ENCODE measurements around the gene AQP11.
"Not testable (repeated sequence)": the region's sequence is repeated elsewhere in the genome, so short reads cannot be mapped to it uniquely, and the experiment has no call there.

Gene AQP11

DNA sequence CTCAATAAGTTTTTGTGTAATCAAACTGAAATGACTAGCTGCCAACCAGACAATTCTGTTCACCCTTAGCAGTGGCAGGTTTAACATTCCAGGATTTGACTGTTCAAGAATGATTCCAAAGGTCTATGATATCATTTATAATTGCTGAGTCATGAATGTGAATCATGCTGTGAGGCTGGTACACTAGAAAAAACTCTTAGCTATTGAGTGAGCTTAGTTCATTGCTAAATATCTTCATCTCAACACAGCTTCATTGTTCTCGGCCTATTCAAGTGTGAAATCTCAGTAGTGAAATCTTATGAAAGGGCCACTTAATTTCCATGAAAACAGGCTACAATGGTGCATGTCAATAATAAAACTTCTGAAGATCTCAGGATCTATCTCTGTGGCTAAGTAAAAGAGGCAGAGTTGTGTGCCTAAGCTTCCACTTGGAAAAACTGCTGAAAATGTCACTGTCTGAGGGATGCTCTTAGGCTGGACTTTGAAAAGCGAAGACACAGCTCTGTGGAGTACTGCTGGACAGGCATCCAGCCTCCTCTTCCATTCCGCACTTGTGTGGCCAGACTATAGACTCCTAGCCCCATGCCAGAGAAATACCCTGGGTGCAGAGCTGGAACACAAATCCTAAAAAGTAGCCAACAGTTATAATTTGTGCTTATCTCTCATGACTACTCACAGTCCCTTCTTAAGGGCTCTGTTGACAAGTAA lies 12.8 kb downstream of the AQP11 start:
- no peak overlapping the region for H3K27ac ChIP-seq
- no peak for TF ChIP-seq ZFX (IDR thresholded peaks at IDR 0.05)
- TF ChIP-seq, protein P1, sequence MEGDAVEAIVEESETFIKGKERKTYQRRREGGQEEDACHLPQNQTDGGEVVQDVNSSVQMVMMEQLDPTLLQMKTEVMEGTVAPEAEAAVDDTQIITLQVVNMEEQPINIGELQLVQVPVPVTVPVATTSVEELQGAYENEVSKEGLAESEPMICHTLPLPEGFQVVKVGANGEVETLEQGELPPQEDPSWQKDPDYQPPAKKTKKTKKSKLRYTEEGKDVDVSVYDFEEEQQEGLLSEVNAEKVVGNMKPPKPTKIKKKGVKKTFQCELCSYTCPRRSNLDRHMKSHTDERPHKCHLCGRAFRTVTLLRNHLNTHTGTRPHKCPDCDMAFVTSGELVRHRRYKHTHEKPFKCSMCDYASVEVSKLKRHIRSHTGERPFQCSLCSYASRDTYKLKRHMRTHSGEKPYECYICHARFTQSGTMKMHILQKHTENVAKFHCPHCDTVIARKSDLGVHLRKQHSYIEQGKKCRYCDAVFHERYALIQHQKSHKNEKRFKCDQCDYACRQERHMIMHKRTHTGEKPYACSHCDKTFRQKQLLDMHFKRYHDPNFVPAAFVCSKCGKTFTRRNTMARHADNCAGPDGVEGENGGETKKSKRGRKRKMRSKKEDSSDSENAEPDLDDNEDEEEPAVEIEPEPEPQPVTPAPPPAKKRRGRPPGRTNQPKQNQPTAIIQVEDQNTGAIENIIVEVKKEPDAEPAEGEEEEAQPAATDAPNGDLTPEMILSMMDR (conservative IDR thresholded peaks at IDR 0.05), result no peak

DNA sequence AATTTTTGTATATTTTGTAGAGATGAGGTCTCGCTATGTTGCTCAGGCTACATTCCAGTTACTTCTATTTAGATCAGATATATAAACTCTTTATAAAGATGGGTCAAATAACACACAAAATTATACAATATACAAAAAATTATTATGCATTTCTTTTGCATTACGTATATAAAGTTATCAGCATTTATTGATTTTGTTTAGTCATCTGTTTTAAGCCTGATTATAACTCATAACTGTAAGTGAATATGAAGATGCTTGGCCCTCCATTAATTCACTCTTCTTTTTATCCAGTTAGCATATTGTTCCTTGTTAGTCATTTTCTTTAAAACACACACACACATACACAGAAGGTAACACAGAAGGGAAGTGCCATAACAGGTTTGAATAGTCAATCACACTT lies 14.5 kb downstream of the AQP11 start:
- no peak overlapping the region for H3K27ac ChIP-seq
- TF ChIP-seq, protein P1 (conservative IDR thresholded peaks at IDR 0.05), result no peak
- no peak for TF ChIP-seq ZFX (IDR thresholded peaks at IDR 0.05)

DNA sequence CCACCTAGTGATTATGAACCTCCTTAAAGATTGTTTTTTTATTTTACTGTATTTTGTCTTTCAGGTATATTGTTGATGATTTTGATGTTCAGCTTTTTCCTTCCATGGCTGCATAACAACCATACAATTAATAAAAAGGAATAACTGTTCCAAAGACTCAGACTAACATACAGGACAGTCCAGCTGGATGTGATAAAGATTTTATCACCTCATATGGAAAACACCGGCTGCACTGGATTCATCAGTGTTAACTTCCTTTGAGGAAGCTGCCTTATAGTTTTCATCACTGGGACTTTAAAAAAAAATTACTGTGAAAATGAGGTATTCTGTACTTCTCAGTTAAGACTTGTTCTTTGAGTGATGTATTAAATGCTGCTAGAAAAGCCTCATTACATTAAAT lies 19.5 kb downstream of the AQP11 start:
- no peak for TF ChIP-seq ZFX (IDR thresholded peaks at IDR 0.05)
- TF ChIP-seq, protein P1 (conservative IDR thresholded peaks at IDR 0.05), result no peak
- H3K27ac ChIP-seq, result no peak overlapping the region

DNA sequence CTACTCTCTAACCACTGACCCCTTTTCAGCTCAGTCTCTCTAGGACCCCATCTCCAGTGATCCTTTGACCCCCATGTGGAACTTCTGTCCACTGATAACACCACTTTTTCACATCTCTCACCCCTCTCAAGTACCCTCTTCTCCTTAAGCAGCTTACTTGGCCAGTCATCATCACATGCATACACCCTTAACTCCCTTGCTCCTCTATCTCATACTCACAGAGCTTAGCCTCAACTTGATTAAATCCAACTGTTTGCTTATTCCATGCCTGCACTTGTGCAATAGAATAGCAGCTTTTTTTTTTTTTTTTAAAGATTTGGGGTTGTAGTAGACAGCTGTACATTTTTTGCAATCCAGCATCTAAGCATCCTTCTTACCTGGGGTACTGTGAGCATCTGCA lies 22.2 kb downstream of the AQP11 start:
- H3K27ac ChIP-seq, result no peak overlapping the region
- TF ChIP-seq, protein P1 (conservative IDR thresholded peaks at IDR 0.05), result no peak
- TF ChIP-seq ZFX (IDR thresholded peaks at IDR 0.05), result no peak

DNA sequence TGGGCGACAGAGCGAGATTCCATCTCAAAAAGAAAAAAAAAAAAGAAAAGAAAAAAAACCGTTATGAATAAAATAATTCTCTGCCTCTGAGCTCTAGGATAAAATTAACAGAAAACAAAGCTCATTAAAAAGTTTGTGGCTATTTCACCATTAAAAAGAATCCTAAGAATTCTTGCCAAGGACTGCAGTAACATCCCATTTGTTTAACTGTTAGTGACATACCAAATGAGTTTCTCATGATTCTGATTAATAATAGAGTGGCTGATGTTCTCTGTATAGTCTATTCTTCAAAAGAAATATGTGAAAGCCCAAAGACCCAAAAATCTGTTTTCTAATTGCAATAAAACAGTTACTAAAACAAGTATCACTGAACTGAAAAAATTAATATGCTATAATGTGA lies 28.1 kb downstream of the AQP11 start:
- no peak overlapping the region for H3K27ac ChIP-seq
- TF ChIP-seq, protein P1 (conservative IDR thresholded peaks at IDR 0.05), result no peak
- no peak for TF ChIP-seq ZFX (IDR thresholded peaks at IDR 0.05)

DNA sequence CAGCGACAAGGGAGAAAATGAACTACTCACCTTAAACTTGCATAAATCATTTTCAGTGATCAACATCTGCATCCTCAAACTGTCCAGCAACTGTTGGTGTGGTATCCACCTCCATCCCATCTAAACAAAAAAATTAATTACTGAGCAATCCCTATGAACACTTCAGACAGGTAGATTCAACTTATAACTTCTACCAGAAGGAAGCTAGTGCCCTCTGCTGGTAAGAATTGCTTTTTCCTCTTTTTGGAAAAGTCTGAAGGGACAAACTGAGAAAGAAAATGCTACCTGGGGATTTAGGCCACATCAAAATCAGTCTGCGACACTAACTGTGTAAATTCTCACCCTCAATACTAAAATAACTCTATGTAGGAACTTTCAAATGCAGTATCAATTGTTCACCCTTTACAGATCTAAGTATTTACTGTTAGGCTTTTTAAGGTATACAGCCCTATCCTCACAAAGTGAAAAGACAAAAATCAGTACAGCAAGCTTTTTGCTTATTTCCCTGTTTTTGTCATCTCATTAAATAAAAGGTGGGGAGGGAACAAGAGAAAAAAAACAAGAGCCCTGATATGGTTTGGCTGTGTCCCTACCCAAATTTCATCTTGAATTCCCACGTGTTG lies 29.9 kb downstream of the AQP11 start:
- TF ChIP-seq, protein P1 (conservative IDR thresholded peaks at IDR 0.05), result peak; percentile 91
- TF ChIP-seq ZFX (IDR thresholded peaks at IDR 0.05), result no peak
- H3K27ac ChIP-seq, result no peak overlapping the region

DNA sequence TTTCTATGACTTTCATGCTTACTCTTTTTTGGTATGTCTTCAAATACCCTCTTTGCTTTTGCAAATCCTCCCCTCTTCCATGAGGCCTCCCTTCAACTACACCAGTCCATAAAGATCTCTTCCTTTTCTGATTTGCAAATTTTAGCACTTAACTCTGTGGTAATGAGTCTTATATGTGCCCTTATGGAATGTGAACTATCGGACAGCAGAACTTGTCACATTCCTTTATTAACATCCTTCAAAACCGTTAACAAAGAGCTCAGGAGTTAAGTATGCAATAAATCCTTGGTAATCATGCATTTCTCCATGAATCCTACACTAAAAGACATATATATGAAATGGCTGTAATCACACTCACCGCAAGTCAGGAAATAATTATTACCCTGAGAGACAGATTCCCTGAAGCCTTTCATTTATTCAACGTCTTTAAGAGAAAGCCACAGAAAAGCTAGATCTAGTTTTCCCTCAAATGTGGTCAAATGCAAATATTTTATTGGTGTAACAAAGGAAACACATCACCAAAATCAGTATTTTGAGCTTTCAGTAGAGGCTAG lies 40.5 kb downstream of the AQP11 start:
- no peak overlapping the region for H3K27ac ChIP-seq
- no peak for TF ChIP-seq ZFX (IDR thresholded peaks at IDR 0.05)
- TF ChIP-seq, protein P1 (conservative IDR thresholded peaks at IDR 0.05), result no peak

DNA sequence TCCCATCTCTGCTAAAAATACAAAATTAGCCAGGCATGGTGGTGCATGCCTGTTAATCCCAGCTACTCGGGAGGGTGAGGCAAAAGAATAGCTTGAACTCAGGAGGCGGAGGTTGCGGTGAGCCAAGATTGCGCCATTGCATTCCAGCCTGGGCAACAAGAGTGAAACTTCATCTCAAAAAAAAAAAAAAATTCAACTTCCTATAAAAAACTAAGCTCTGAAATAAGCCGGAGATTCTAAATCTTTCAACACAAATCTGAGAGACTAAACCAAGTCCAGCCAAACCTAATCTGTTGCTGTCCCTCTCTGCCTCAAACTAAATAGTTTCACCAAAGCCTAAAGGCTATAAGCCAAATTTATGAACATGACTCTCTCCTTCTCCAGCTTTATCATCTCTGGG lies 44.2 kb downstream of the AQP11 start:
- not testable (repeated sequence) for H3K27ac ChIP-seq
